ENCODE measurements around the gene GRSF1.

- TF ChIP-seq, protein P1, sequence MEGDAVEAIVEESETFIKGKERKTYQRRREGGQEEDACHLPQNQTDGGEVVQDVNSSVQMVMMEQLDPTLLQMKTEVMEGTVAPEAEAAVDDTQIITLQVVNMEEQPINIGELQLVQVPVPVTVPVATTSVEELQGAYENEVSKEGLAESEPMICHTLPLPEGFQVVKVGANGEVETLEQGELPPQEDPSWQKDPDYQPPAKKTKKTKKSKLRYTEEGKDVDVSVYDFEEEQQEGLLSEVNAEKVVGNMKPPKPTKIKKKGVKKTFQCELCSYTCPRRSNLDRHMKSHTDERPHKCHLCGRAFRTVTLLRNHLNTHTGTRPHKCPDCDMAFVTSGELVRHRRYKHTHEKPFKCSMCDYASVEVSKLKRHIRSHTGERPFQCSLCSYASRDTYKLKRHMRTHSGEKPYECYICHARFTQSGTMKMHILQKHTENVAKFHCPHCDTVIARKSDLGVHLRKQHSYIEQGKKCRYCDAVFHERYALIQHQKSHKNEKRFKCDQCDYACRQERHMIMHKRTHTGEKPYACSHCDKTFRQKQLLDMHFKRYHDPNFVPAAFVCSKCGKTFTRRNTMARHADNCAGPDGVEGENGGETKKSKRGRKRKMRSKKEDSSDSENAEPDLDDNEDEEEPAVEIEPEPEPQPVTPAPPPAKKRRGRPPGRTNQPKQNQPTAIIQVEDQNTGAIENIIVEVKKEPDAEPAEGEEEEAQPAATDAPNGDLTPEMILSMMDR (IDR thresholded peaks at IDR 0.05 in 8 of 11, conservative IDR thresholded peaks at IDR 0.05 in 3 of 11): no peak
- no peak for TF ChIP-seq POLR2A (IDR thresholded peaks at IDR 0.05)
Measured at GRCh38 chr4:70783096-70783495, 56.6 kb downstream of the GRSF1 start.

All from spleen (tissue), 7 donors.